ENCODE results near the gene SYNGR2. TPM values are rescaled to one million over a fixed set of nuclear protein-coding genes. Genes with fewer than 3 reads are reported as not detected.

SYNGR2 gene
- polyA plus RNA-seq, 1 donor (not counting 4 experiments of a cell fraction or from before 2014, with no cell fraction given) = 103 TPM

DNA sequence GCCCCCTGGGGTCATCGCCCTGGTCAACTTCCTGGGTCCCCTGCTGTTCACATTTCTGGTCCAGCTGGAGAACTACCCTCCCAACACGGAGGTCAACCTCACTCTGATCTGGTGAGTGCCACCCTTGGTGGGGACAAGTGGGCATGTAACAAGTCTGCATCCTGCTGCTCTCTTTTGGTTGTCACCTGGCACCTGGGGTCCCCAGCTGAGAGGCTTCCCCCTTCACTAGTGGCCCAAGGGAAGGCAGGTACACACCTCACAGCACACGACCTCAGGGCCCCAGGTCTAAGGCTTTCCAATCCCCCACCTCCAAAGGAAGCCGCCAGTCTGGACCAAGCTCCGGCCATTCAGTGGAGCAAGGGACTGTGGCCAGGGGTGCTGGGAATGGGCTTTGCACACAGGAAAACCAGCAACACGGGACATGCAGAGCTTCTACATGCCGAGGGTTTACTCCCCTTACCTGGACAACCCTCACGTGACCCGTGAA is 33.4 kb upstream of the SYNGR2 start:
- dilution Hi-C loops (cut with MboI; ENCODE audit: extremely low pct_ligation_motif_present, low sequenced_read_pairs) = no loop called here
- Histone ChIP-seq H3K9me1 (ENCODE audit: control insufficient read depth, extremely low read depth, insufficient read depth, low read length) (peaks cover 4% of the 10 kb centered on the region), H3K4me2 (ENCODE audit: control insufficient read depth, extremely low read depth, insufficient read depth, low read depth, low read length) (no peak overlapping the region), H3K27ac (ENCODE audit: control insufficient read depth, insufficient read depth, low read length) (no peak overlapping the region), H3K36me3 (ENCODE audit: control insufficient read depth in 2 of 2, extremely low read depth in 1 of 2, insufficient read depth in 2 of 2, low read length in 2 of 2) (no peaks in the 10 kb centered on the region), H3K9me3 (ENCODE audit: control insufficient read depth, low read depth, low read length) (no peaks in the 10 kb centered on the region), H3K9ac (ENCODE audit: control insufficient read depth, extremely low read depth, insufficient read depth, low read length) (no peak overlapping the region), H2AFZ (ENCODE audit: control insufficient read depth, low read length) (no peak overlapping the region), H3K4me1 (ENCODE audit: control insufficient read depth, extremely low read depth, insufficient read depth, low read length) (peaks cover 11% of the 10 kb centered on the region), H3K4me3 (ENCODE audit: control insufficient read depth in 2 of 3, extremely low read depth in 1 of 3, insufficient read depth in 2 of 3, low read depth in 1 of 3, low read length in 3 of 3) (no peak overlapping the region), H4K20me1 (ENCODE audit: control insufficient read depth, extremely low read depth, insufficient read depth, low read length) (no peaks in the 10 kb centered on the region), H3K27me3 (ENCODE audit: control insufficient read depth, extremely low read depth, insufficient read depth, low read length) (peaks cover 31% of the 10 kb centered on the region), H3K79me2 (ENCODE audit: control insufficient read depth, insufficient read depth, low read length) (no peaks in the 10 kb centered on the region)
- FAIRE-seq (no peak), DNase-seq (ENCODE audit: low read depth, low spot score) (no peak)
- TF ChIP-seq, protein P1, sequence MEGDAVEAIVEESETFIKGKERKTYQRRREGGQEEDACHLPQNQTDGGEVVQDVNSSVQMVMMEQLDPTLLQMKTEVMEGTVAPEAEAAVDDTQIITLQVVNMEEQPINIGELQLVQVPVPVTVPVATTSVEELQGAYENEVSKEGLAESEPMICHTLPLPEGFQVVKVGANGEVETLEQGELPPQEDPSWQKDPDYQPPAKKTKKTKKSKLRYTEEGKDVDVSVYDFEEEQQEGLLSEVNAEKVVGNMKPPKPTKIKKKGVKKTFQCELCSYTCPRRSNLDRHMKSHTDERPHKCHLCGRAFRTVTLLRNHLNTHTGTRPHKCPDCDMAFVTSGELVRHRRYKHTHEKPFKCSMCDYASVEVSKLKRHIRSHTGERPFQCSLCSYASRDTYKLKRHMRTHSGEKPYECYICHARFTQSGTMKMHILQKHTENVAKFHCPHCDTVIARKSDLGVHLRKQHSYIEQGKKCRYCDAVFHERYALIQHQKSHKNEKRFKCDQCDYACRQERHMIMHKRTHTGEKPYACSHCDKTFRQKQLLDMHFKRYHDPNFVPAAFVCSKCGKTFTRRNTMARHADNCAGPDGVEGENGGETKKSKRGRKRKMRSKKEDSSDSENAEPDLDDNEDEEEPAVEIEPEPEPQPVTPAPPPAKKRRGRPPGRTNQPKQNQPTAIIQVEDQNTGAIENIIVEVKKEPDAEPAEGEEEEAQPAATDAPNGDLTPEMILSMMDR (optimal IDR thresholded peaks at IDR 0.05 in 1 of 3, IDR thresholded peaks at IDR 0.05 in 1 of 3, conservative IDR thresholded peaks at IDR 0.05 in 1 of 3; ENCODE audit: extremely low read depth in 1 of 3, insufficient read depth in 2 of 3, low read length in 3 of 3) = no peak
- TF ChIP-seq EZH2 (IDR thresholded peaks at IDR 0.05; ENCODE audit: low read length) = no peak

DNA sequence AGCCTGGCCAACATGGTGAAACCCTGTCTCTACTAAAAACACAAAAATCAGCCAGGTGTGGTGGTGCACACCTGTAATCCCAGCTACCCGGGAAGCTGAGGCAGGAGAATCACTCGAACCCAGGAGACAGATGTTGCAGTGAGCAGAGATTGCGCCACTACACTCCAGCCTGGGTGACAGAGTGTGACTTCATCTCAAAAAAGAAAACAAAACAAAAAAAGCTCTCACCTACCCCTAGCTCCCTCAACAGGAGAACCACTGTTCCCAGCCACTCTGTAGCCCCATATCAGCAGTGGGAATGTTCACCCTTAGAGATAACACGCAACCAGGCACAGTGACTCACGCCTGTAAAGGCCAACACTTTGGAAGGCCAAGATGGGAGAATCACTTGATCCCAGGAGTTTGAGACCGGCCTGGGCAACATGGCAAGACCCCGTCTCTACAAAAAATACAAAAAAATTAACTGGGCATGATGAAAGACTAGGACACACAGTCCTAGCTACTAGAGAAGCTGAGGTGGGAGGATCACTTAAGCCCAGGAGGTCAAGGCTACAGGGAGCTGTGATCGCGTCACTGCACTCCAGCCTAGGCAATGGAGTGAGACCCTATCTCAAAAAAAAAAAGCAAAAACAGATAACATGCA is 32.4 kb upstream of the SYNGR2 start:
- no peak for FAIRE-seq
- H3K4me1 ChIP-seq (ENCODE audit: control insufficient read depth, extremely low read depth, insufficient read depth, low read length) = peaks cover 19% of the 10 kb centered on the region

More for the DNA sequence above, 32.4 kb upstream of the SYNGR2 start:
- Histone ChIP-seq H3K9me3 (ENCODE audit: control insufficient read depth, low read depth, low read length) (no peaks in the 10 kb centered on the region), H3K4me3 (ENCODE audit: control insufficient read depth in 2 of 3, extremely low read depth in 1 of 3, insufficient read depth in 2 of 3, low read depth in 1 of 3, low read length in 3 of 3) (no peak overlapping the region), H4K20me1 (ENCODE audit: control insufficient read depth, extremely low read depth, insufficient read depth, low read length) (no peaks in the 10 kb centered on the region), H3K79me2 (ENCODE audit: control insufficient read depth, insufficient read depth, low read length) (no peaks in the 10 kb centered on the region), H3K4me2 (ENCODE audit: control insufficient read depth, extremely low read depth, insufficient read depth, low read depth, low read length) (no peak overlapping the region), H2AFZ (ENCODE audit: control insufficient read depth, low read length) (no peak overlapping the region), H3K9me1 (ENCODE audit: control insufficient read depth, extremely low read depth, insufficient read depth, low read length) (peaks cover 4% of the 10 kb centered on the region), H3K27ac (ENCODE audit: control insufficient read depth, insufficient read depth, low read length) (no peak overlapping the region), H3K27me3 (ENCODE audit: control insufficient read depth, extremely low read depth, insufficient read depth, low read length) (peaks cover 24% of the 10 kb centered on the region), H3K9ac (ENCODE audit: control insufficient read depth, extremely low read depth, insufficient read depth, low read length) (no peak overlapping the region), H3K36me3 (ENCODE audit: control insufficient read depth in 2 of 2, extremely low read depth in 1 of 2, insufficient read depth in 2 of 2, low read length in 2 of 2) (no peaks in the 10 kb centered on the region)
- no peak for TF ChIP-seq EZH2 (IDR thresholded peaks at IDR 0.05; ENCODE audit: low read length)
- TF ChIP-seq, protein P1 (optimal IDR thresholded peaks at IDR 0.05 in 1 of 3, IDR thresholded peaks at IDR 0.05 in 1 of 3, conservative IDR thresholded peaks at IDR 0.05 in 1 of 3; ENCODE audit: extremely low read depth in 1 of 3, insufficient read depth in 2 of 3, low read length in 3 of 3) = no peak
- DNase-seq (ENCODE audit: low read depth, low spot score) = no peak
- dilution Hi-C loops (cut with MboI; ENCODE audit: extremely low pct_ligation_motif_present, low sequenced_read_pairs) = no loop called here
